HG03432 (cell line): ENCODE results near the gene STK33.

Source experiments
- ATAC-seq: cut with Tn5 transposase; IDR thresholded peaks from one replicate; pipeline ENCODE4 v1.9.1; 2021; ENCODE audit warnings: mild to moderate bottlenecking, moderate library complexity; ENCODE audit not compliant: unreplicated experiment

Gene STK33

DNA sequence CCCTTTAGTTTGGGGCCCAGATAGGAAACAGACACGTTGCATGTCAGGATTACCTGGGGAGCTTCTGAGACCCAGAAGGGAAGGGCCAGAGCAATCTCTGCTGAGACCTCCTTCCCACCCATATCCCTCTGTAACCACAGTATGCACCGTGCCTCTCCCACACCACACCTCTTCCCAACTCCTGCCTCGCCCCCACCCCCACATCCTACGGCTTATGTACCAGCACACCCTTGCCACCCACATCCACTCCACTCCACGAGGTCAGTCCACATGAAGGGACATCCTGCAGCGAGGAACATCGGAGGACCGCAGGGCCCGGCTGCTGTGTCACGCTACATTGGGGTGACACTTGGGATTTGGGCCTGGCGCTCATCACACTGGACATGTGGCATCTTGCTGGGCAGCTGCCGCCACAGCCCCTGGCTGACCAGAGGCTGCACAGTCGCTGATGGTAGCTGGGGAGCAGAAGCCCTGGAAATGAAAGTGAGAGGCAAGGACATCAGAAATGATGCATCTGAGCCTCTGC is 212.1 kb downstream of the STK33 start:
- no peak for ATAC-seq

DNA sequence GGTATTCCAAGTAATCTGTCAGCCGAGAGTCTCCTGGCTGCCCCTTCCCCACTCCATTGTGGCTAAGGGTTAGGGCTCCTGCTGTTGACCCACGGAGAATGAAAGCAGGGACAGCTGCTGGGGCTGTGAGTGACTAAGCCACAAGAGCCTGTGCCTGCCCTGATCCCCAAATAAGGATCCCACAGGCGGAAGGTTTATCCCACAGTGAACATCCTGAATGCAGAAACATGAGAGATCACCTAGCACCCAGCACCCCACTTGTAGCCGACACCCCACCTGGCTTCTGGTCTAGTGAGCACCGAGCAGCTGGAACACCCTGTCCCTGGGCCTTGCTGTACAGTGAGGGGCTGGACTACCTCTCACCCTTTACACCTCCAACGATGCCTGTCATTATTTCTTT is 212.7 kb downstream of the STK33 start:
- no peak for ATAC-seq

DNA sequence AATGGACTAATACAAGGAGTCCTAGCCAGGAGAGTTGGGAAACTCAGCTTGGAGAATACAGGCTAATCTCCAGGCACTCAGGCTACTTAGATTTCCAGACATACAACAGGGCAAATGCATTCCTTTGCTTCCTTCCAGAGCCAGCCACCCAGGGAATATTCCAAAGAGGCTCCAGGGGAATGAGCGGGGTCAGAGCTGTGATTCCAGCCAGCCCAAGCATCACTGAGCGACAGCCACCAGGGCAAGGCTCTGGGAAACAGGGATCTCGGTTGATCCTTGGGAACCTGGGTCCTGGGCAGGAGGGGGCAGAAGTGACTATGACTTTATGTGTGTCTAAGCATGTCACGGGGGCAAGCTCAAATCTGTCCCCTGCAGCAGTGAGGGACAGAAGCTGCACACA is 218.1 kb downstream of the STK33 start:
- ATAC-seq, result no peak

DNA sequence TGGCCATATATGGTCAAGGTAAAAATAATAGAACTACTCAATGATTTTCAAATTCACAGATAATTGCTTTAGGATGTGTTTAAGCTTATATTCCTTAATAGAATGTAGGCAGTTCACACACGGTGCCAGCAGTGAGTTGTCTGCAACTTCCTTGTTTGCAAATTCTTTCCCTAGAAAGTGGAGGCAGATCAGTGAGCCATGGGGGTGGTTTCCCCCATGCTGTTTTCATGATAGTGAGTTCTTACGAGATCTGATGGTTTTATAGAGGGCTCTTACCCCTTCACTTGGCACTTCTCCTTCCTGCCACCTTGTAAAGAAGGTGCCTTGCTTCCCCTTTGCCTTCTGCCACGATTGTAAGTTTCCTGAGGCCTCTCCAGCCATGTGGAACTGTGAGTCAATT is 218.6 kb downstream of the STK33 start:
- ATAC-seq, result no peak

DNA sequence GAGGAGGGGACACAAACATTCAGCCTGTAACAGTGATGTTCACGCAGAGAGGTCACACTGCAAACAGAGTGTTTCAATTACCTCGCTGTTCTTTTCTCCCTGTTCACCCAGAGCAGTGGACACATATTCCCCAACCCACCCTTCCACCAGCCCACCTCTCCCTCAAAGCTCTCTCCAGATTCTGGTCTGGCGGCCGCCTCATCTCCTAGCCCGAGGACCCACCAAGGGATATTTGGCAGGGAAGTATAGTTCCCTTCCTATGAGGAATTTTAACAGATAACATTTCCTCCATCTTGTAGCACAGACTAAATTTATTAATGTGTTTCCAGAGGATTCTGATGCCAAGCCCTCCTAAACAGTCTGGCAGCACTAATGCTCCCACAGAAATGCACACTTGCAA is 219.3 kb downstream of the STK33 start:
- no peak for ATAC-seq

GRCh38 chr11:8373519-8374432 is 220.3 kb downstream of the STK33 start:
- no peak for ATAC-seq

- ATAC-seq, result no peak
Measured at GRCh38 chr11:8372641-8373381, 221.2 kb downstream of the STK33 start.

- no peak for ATAC-seq
Measured at GRCh38 chr11:8371516-8371884, 222.5 kb downstream of the STK33 start.

GRCh38 chr11:8370812-8371515 is 223.1 kb downstream of the STK33 start:
- no peak for ATAC-seq

DNA sequence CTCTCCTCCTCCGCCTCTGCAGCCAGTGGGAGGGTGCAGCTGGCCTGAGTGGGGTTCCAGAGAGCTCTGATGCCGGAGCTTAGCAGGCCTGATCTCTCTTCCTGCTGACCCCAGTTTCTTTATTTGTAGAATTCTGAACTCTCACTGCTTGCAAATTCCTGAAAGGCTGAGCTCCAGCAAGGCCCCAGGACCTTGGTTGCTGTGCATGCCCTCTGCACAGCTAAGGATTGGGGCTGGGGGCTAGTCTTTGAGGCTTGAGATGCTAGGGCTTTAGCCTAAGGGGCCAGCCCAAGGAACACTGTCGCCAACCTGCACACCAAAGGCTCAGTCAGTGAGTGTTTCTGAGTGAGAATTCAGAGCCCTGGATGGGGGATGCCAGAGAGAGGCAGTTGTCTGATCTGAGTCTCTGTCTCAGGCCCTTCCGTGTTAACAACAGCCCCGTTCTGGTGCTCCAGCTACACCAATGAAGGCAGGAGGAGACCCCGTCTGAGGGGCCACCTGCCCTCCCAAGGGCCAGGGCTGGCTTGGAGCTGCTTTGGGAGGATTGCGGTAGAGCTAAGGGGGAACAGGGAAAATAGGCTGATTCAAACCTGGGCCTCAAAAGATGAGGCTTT is 224.3 kb downstream of the STK33 start:
- no peak for ATAC-seq

GRCh38 chr11:8368772-8369171 is 225.3 kb downstream of the STK33 start:
- ATAC-seq, result no peak

GRCh38 chr11:8368194-8368593 is 225.8 kb downstream of the STK33 start:
- no peak for ATAC-seq

DNA sequence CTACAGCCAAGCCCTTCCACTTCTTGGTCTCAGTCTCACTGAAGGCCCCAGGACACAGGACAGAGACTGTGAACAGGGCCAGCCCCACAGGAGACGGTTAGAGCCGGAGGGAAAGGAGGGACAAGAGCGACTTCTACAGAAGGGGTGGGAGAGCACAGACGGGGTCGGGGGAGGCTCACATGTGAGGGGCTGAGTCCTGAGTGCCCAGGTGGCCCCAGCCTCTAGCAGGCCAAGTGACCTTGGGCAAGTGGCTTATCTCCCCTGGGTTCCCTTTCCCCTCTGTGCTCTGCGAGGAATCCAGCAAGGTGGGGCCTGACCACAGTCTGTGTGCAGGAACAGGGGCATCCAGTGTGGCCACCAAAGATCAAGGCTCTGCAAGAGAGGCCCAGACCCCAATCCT is 227.7 kb downstream of the STK33 start:
- no peak for ATAC-seq

DNA sequence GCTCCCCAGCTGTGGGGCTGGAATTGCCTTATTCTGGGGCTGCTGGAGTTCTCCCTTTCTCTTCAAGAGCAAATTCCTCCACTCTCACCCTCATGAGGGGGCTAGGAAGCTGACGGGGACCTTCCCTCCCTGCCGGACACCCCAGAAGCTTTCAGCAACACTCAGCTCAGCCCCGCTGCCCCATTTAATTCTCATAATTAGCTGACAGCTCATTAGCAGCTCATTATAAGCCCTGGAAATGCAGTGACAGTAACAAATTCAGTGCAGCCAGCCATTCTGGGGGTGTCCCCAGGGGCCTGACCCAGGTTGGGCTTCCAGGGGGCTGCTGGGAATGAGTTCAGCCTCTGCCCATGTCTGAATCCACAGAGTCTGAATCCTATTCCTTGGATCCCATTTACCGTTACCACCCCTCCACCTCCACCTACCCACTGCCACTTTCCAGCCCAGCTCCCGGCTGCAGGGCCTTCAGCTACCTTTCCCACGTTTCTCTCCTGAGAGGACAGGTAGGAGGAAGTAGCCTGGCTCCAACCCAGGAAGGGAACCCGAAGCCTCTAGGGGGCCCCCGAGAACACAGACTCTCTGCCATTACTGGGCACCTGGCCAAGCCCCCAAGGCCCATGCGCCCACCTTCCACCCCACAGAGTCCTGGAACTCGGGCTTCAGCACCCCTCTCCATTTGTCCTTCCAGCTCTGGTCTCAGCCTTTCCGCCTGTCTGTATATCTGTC is 228.6 kb downstream of the STK33 start:
- no peak for ATAC-seq

DNA sequence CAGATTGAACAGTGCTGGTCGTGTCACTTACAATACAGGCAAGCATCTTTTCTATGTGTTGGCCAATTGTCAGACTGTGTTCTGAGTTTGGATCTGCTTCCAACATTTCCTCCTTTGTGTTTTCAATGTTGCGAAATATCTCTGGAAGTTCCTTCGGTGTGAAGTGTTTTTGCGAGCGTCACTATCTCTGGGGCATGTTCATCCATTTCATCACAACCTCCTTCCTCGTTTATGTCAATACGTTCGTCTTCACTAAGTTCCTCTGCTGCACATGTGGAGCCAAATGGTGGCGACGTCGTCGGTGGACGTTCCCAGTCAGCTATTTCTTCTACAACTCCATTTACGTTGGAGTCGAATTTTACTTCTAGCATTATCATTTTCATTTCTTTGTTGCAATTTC is 230.1 kb downstream of the STK33 start:
- ATAC-seq, result no peak

DNA sequence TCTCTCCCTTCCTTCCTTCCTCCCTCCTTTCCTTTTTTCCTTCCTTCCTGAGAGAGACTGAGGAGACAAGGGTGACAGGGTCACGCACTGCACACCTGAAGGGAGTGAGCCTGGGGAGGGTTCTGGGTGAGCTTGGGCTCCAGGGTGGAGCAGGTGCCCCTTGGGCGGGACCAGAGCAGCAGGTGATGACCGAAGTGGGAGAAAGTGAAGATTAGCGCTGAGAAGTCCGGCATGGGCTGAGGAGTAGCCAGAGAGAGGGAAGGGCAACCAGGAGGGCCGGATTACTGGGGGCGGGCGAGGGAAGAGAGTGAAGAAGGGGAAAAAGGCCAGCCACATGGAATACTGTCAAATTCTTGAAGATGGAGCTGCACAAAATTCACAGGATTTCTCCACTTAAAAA is 231.1 kb downstream of the STK33 start:
- ATAC-seq, result no peak

- no peak for ATAC-seq
Measured at GRCh38 chr11:8362491-8362890, 231.5 kb downstream of the STK33 start.

- no peak for ATAC-seq
Measured at GRCh38 chr11:8361664-8362210, 232.3 kb downstream of the STK33 start.

GRCh38 chr11:8361206-8361605 is 232.8 kb downstream of the STK33 start:
- no peak for ATAC-seq
